GM21576 (cell line): ENCODE data around the gene MXRA5.
"Not testable (repeated sequence)": the region's sequence is repeated elsewhere in the genome, so short reads cannot be mapped to it uniquely, and the experiment has no call there.

Experiments used
- ATAC-seq: cut with Tn5 transposase; IDR thresholded peaks from one replicate; pipeline ENCODE4 v1.9.1; 2021; ENCODE audit warnings: mild to moderate bottlenecking, moderate library complexity; ENCODE audit not compliant: unreplicated experiment

The MXRA5 gene

GRCh38 chrX:3326681-3327080, 19.8 kb downstream of the MXRA5 start:
- ATAC-seq, result no peak

GRCh38 chrX:3320471-3321046, 25.9 kb downstream of the MXRA5 start:
- ATAC-seq, result no peak

GRCh38 chrX:3317191-3317718, 29.2 kb downstream of the MXRA5 start:
- no peak for ATAC-seq

- ATAC-seq, result no peak
These were observed 34.3 kb downstream of the MXRA5 start for GRCh38 chrX:3312109-3312508.

GRCh38 chrX:3307881-3308280, 38.6 kb downstream of the MXRA5 start:
- ATAC-seq, result no peak

GRCh38 chrX:3299636-3300035, 46.8 kb downstream of the MXRA5 start:
- ATAC-seq, result no peak

GRCh38 chrX:3295731-3296130, 50.7 kb downstream of the MXRA5 start:
- ATAC-seq, result no peak

- no peak for ATAC-seq
These were observed 53.2 kb downstream of the MXRA5 start for GRCh38 chrX:3293251-3293650.

- no peak for ATAC-seq
These were observed 55.9 kb downstream of the MXRA5 start for GRCh38 chrX:3290561-3290960.

- ATAC-seq, result no peak
These were observed 60.1 kb downstream of the MXRA5 start for GRCh38 chrX:3286196-3286945.

- no peak for ATAC-seq
These were observed 65.7 kb downstream of the MXRA5 start for GRCh38 chrX:3280706-3281105.

GRCh38 chrX:3273668-3274067, 72.8 kb downstream of the MXRA5 start:
- ATAC-seq, result not testable (repeated sequence)

- no peak for ATAC-seq
These were observed 74.6 kb downstream of the MXRA5 start for GRCh38 chrX:3271834-3272186.

- no peak for ATAC-seq
These were observed 75.1 kb downstream of the MXRA5 start for GRCh38 chrX:3271183-3271833.

- no peak for ATAC-seq
These were observed 77.6 kb downstream of the MXRA5 start for GRCh38 chrX:3268829-3269228.

- ATAC-seq, result no peak
These were observed 82.7 kb downstream of the MXRA5 start for GRCh38 chrX:3263681-3264126.

- ATAC-seq, result no peak
These were observed 83.6 kb downstream of the MXRA5 start for GRCh38 chrX:3262901-3263300.
